ENCODE results near the gene GOLGA3.
"Not testable (repeated sequence)": the region's sequence is repeated elsewhere in the genome, so short reads cannot be mapped to it uniquely, and the experiment has no call there.

The GOLGA3 gene

GRCh38 chr12:132773077-132773955 lies 55.4 kb downstream of the GOLGA3 start:
- H3K9me3 Mint-ChIP-seq, result no peaks in the 10 kb centered on the region
- peaks cover 22% of the 10 kb centered on the region for H3K4me1 Mint-ChIP-seq (ENCODE audit: low read depth)
- no peak for DNase-seq (ENCODE audit: low spot score)
- H3K4me3 Mint-ChIP-seq, result no peak overlapping the region
- peaks cover 50% of the 10 kb centered on the region for H3K36me3 Mint-ChIP-seq (ENCODE audit: low read depth)
- no peak overlapping the region for H3K27ac Mint-ChIP-seq
- H3K27me3 Mint-ChIP-seq (ENCODE audit: low read depth), result no peaks in the 10 kb centered on the region

- H3K4me3 Mint-ChIP-seq, result no peak overlapping the region
- no peak for DNase-seq (ENCODE audit: low spot score)
- no peaks in the 10 kb centered on the region for H3K27me3 Mint-ChIP-seq (ENCODE audit: low read depth)
- peaks cover 50% of the 10 kb centered on the region for H3K36me3 Mint-ChIP-seq (ENCODE audit: low read depth)
- H3K4me1 Mint-ChIP-seq (ENCODE audit: low read depth), result peaks cover 26% of the 10 kb centered on the region
- H3K9me3 Mint-ChIP-seq, result no peaks in the 10 kb centered on the region
- H3K27ac Mint-ChIP-seq, result no peak overlapping the region
Observed at GRCh38 chr12:132772606-132773005, 56.1 kb downstream of the GOLGA3 start.

GRCh38 chr12:132771126-132771838 lies 57.4 kb downstream of the GOLGA3 start:
- Mint-ChIP-seq H3K9me3 (no peaks in the 10 kb centered on the region), H3K27me3 (ENCODE audit: low read depth) (no peaks in the 10 kb centered on the region), H3K27ac (peak overlapping the region; percentile 6), H3K36me3 (ENCODE audit: low read depth) (peaks cover 45% of the 10 kb centered on the region), H3K4me3 (peak overlapping the region; percentile 48), H3K4me1 (ENCODE audit: low read depth) (peaks cover 28% of the 10 kb centered on the region)
- DNase-seq (ENCODE audit: low spot score), result peak; percentile 13

GRCh38 chr12:132766380-132767085 lies 62.1 kb downstream of the GOLGA3 start:
- no peak overlapping the region for H3K4me3 Mint-ChIP-seq
- no peaks in the 10 kb centered on the region for H3K27me3 Mint-ChIP-seq (ENCODE audit: low read depth)
- peaks cover 24% of the 10 kb centered on the region for H3K36me3 Mint-ChIP-seq (ENCODE audit: low read depth)
- H3K4me1 Mint-ChIP-seq (ENCODE audit: low read depth), result peaks cover 29% of the 10 kb centered on the region
- no peak overlapping the region for H3K27ac Mint-ChIP-seq
- DNase-seq (ENCODE audit: low spot score), result no peak
- no peaks in the 10 kb centered on the region for H3K9me3 Mint-ChIP-seq

- H3K36me3 Mint-ChIP-seq (ENCODE audit: low read depth), result peaks cover 25% of the 10 kb centered on the region
- DNase-seq (ENCODE audit: low spot score), result no peak
- H3K4me3 Mint-ChIP-seq, result no peak overlapping the region
- no peaks in the 10 kb centered on the region for H3K27me3 Mint-ChIP-seq (ENCODE audit: low read depth)
- H3K4me1 Mint-ChIP-seq (ENCODE audit: low read depth), result peaks cover 31% of the 10 kb centered on the region
- H3K27ac Mint-ChIP-seq, result no peak overlapping the region
- no peaks in the 10 kb centered on the region for H3K9me3 Mint-ChIP-seq
Observed at GRCh38 chr12:132765361-132765760, 63.3 kb downstream of the GOLGA3 start.

- H3K36me3 Mint-ChIP-seq (ENCODE audit: low read depth), result peaks cover 25% of the 10 kb centered on the region
- no peaks in the 10 kb centered on the region for H3K9me3 Mint-ChIP-seq
- DNase-seq (ENCODE audit: low spot score), result no peak
- H3K27ac Mint-ChIP-seq, result no peak overlapping the region
- H3K27me3 Mint-ChIP-seq (ENCODE audit: low read depth), result no peaks in the 10 kb centered on the region
- H3K4me1 Mint-ChIP-seq (ENCODE audit: low read depth), result peaks cover 34% of the 10 kb centered on the region
- H3K4me3 Mint-ChIP-seq, result no peak overlapping the region
Observed at GRCh38 chr12:132764231-132764630, 64.4 kb downstream of the GOLGA3 start.

GRCh38 chr12:132761921-132762583 lies 66.6 kb downstream of the GOLGA3 start:
- H3K4me1 Mint-ChIP-seq (ENCODE audit: low read depth), result peaks cover 23% of the 10 kb centered on the region

GRCh38 chr12:132761032-132761920 lies 67.4 kb downstream of the GOLGA3 start, which contains the start of gene ANKLE2:
TSS of gene ANKLE2 (minus strand) at chr12:132761832. CDS start at chr12:132761798, 34 bp downstream.
- Mint-ChIP-seq H3K4me1 (ENCODE audit: low read depth) (peaks cover 27% of the 10 kb centered on the region), H3K27ac (peak within 1 kb of the TSS; percentile 96), H3K27me3 (ENCODE audit: low read depth) (no peaks in the 10 kb centered on the region), H3K4me3 (peak within 1 kb of the TSS; percentile 95), H3K36me3 (ENCODE audit: low read depth) (peaks cover 24% of the 10 kb centered on the region), H3K9me3 (no peaks in the 10 kb centered on the region)
- DNase-seq (ENCODE audit: low spot score), result peak; percentile 78

More at GRCh38 chr12:132761921-132762583, 66.6 kb downstream of the GOLGA3 start:
- peak; percentile 82 for DNase-seq (ENCODE audit: low spot score)
- peak overlapping the region; percentile 84 for H3K27ac Mint-ChIP-seq
- peaks cover 21% of the 10 kb centered on the region for H3K36me3 Mint-ChIP-seq (ENCODE audit: low read depth)
- H3K9me3 Mint-ChIP-seq, result no peaks in the 10 kb centered on the region
- H3K4me3 Mint-ChIP-seq, result peak overlapping the region; percentile 75
- no peaks in the 10 kb centered on the region for H3K27me3 Mint-ChIP-seq (ENCODE audit: low read depth)

- Mint-ChIP-seq H3K27ac (no peak overlapping the region), H3K27me3 (ENCODE audit: low read depth) (no peaks in the 10 kb centered on the region), H3K9me3 (no peaks in the 10 kb centered on the region), H3K4me3 (no peak overlapping the region), H3K36me3 (ENCODE audit: low read depth) (peaks cover 32% of the 10 kb centered on the region), H3K4me1 (ENCODE audit: low read depth) (peaks cover 23% of the 10 kb centered on the region)
- DNase-seq (ENCODE audit: low spot score), result no peak
Observed at GRCh38 chr12:132759359-132759758, 69.3 kb downstream of the GOLGA3 start.

GRCh38 chr12:132758825-132759224 lies 69.8 kb downstream of the GOLGA3 start:
- Mint-ChIP-seq H3K4me1 (ENCODE audit: low read depth) (peaks cover 23% of the 10 kb centered on the region), H3K36me3 (ENCODE audit: low read depth) (peaks cover 34% of the 10 kb centered on the region)
- H3K27me3 Mint-ChIP-seq (ENCODE audit: low read depth); DNase-seq (ENCODE audit: low spot score); H3K4me3 Mint-ChIP-seq; H3K27ac Mint-ChIP-seq; H3K9me3 Mint-ChIP-seq: not testable (repeated sequence)

- Mint-ChIP-seq H3K27ac (no peak overlapping the region), H3K4me3 (no peak overlapping the region), H3K36me3 (ENCODE audit: low read depth) (peaks cover 36% of the 10 kb centered on the region), H3K27me3 (ENCODE audit: low read depth) (no peaks in the 10 kb centered on the region), H3K4me1 (ENCODE audit: low read depth) (peaks cover 6% of the 10 kb centered on the region), H3K9me3 (no peaks in the 10 kb centered on the region)
- DNase-seq (ENCODE audit: low spot score), result no peak
Observed at GRCh38 chr12:132754160-132754932, 74.3 kb downstream of the GOLGA3 start.

GRCh38 chr12:132753670-132754069 lies 75.0 kb downstream of the GOLGA3 start:
- H3K36me3 Mint-ChIP-seq (ENCODE audit: low read depth), result peaks cover 35% of the 10 kb centered on the region
- not testable (repeated sequence) for H3K4me3 Mint-ChIP-seq; H3K27me3 Mint-ChIP-seq (ENCODE audit: low read depth); H3K9me3 Mint-ChIP-seq; H3K4me1 Mint-ChIP-seq (ENCODE audit: low read depth); DNase-seq (ENCODE audit: low spot score); H3K27ac Mint-ChIP-seq
